Activated T-helper 17 cell treated with anti-CD3 and anti-CD28 coated beads, Interleukin-2, amount 50 U/mL, for 72 hours (primary cell): ENCODE data around the gene AMIGO1. TPM values are rescaled to one million over a fixed set of nuclear protein-coding genes. Genes with fewer than 3 reads are reported as not detected.

Source experiments
- ATAC-seq: fragments of 150-1000 bp; cut with Tn5 transposase; replicated peaks from 2 replicates; pipeline ENCODE4 v1.10.0; 2021; ENCODE audit warnings: mild to moderate bottlenecking, moderate library complexity
- H3K27ac Mint-ChIP-seq: one replicate; pipeline ENCODE4 v1.8.0; 2022; ENCODE audit warnings: mixed read lengths
- H3K27me3 Mint-ChIP-seq: one replicate; pipeline ENCODE4 v1.8.0; 2022; ENCODE audit warnings: mixed read lengths
- H3K36me3 Mint-ChIP-seq: one replicate; pipeline ENCODE4 v1.8.0; 2022; ENCODE audit warnings: low read depth, mild to moderate bottlenecking, mixed read lengths
- H3K4me1 Mint-ChIP-seq: one replicate; pipeline ENCODE4 v1.8.0; 2022; ENCODE audit warnings: mixed read lengths
- H3K4me3 Mint-ChIP-seq: one replicate; pipeline ENCODE4 v1.8.0; 2022; ENCODE audit warnings: mild to moderate bottlenecking, mixed read lengths
- H3K9me3 Mint-ChIP-seq: one replicate; pipeline ENCODE4 v1.8.0; 2022; ENCODE audit warnings: mixed read lengths
- total RNA-seq, 2 donors: library from RNA; stranded (reverse); gene quantifications; one replicate each; pipeline ENCODE4 v1.2.3, GENCODE V29; 2022

AMIGO1 gene
- total RNA-seq, 2 donors from 2014 or later, result 1.1 to 1.2 TPM

DNA sequence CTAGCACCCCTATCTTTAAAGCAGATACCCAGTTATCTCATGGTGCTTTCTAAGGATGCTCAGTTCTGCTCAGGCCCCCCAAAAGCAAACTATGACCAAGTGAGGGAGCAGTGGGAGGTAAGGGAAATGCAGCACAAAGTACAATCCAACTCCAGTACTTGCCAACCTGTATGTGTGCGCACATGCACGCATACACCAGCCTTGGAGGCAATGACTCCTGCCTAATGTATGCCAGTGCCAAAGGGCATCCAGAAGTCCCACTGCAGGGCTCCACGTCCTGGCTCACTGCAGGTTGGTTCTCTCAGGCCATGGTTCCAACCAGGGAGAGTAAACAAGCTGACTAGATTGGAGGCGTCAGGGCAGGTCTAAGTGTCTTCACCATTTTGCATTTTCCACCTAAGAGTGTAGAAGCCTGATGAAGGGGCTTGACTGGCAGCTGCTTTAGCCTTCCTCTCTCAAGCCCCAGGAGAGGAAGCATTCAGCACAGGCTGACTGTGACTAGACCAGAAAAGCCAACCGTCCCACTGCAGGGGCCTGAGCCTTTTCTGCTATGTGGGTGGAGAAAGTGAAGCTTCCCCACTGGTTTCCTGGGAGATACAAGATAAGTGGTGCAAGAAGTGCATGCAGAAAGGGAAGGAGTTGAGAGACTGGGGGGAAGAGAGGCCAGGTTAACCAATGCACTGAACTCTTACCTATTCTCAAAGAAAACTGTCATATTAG is 7.7 kb downstream of the AMIGO1 start:
- peak overlapping the region; percentile 57 for H3K4me3 Mint-ChIP-seq
- ATAC-seq, result no peak

DNA sequence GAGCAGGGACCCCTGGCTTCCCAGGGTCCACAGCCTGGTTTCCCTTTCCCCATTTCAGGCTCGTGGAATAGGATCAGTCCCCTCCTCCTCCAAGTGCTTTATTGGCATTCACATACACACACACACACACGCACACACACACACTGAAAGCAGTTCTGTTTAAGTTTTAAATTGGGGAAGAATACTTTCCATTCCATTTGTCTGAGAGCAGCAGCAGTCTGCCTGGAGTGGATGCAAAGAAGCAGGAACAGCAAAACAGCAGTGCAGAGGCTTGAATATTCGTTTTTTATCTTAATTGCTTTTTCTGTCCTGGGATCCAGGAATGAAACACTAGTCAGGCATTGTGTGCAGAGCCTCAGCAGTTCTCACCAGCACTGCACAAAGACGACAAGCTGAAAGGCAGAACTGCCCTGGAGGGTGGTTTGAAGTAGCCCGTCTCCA is 8.6 kb downstream of the AMIGO1 start:
- peaks cover 35% of the 10 kb centered on the region for H3K36me3 Mint-ChIP-seq
- no peaks in the 10 kb centered on the region for H3K27me3 Mint-ChIP-seq
- peak overlapping the region; percentile 67 for H3K27ac Mint-ChIP-seq
- no peak for ATAC-seq
- H3K9me3 Mint-ChIP-seq, result no peaks in the 10 kb centered on the region
- H3K4me1 Mint-ChIP-seq, result peaks cover 60% of the 10 kb centered on the region
- H3K4me3 Mint-ChIP-seq, result peak overlapping the region; percentile 57

More for the DNA sequence above, 7.7 kb downstream of the AMIGO1 start:
- H3K4me1 Mint-ChIP-seq, result peaks cover 53% of the 10 kb centered on the region
- peaks cover 27% of the 10 kb centered on the region for H3K36me3 Mint-ChIP-seq
- no peaks in the 10 kb centered on the region for H3K27me3 Mint-ChIP-seq
- H3K27ac Mint-ChIP-seq, result peak overlapping the region; percentile 67
- no peaks in the 10 kb centered on the region for H3K9me3 Mint-ChIP-seq

- no peaks in the 10 kb centered on the region for H3K9me3 Mint-ChIP-seq
- H3K27ac Mint-ChIP-seq, result peak overlapping the region; percentile 67
- no peaks in the 10 kb centered on the region for H3K27me3 Mint-ChIP-seq
- peak overlapping the region; percentile 20 for H3K4me3 Mint-ChIP-seq
- peak; percentile 34 for ATAC-seq
- H3K36me3 Mint-ChIP-seq, result peaks cover 45% of the 10 kb centered on the region
- H3K4me1 Mint-ChIP-seq, result peaks cover 58% of the 10 kb centered on the region
Observed at GRCh38 chr1:109499661-109500536, 9.6 kb downstream of the AMIGO1 start.

DNA sequence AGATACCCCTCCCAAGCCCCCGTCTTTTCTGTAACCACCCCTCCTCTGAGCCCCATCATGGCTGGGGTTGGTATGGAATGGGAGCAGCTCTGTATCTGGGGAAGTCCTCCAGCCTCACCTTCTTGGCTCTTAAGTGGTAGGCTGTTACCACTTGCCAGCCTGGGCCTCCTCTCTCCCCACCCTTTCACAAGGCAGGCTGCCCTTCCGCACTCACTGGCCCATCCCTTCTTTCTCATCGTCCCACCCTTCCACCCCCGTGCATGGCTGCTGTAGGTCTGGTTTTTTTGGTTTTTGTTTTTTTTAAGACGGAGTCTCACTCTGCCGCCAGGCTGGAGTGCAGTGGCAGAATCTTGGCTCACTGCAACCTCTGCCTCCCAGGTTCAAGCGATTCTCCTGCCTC is 10.4 kb downstream of the AMIGO1 start:
- H3K27ac Mint-ChIP-seq, result peak overlapping the region; percentile 62
- ATAC-seq, result no peak
- no peaks in the 10 kb centered on the region for H3K27me3 Mint-ChIP-seq
- H3K4me3 Mint-ChIP-seq, result peak overlapping the region; percentile 20
- peaks cover 49% of the 10 kb centered on the region for H3K36me3 Mint-ChIP-seq
- no peaks in the 10 kb centered on the region for H3K9me3 Mint-ChIP-seq
- H3K4me1 Mint-ChIP-seq, result peaks cover 51% of the 10 kb centered on the region

GRCh38 chr1:109498161-109498801 is 11.2 kb downstream of the AMIGO1 start:
- no peak for ATAC-seq
- peaks cover 48% of the 10 kb centered on the region for H3K4me1 Mint-ChIP-seq
- H3K4me3 Mint-ChIP-seq, result peak overlapping the region; percentile 15
- H3K36me3 Mint-ChIP-seq, result peaks cover 51% of the 10 kb centered on the region
- H3K27ac Mint-ChIP-seq, result peak overlapping the region; percentile 65
- no peaks in the 10 kb centered on the region for H3K27me3 Mint-ChIP-seq
- no peaks in the 10 kb centered on the region for H3K9me3 Mint-ChIP-seq

GRCh38 chr1:109497449-109498160 is 11.9 kb downstream of the AMIGO1 start:
- Mint-ChIP-seq H3K9me3 (no peaks in the 10 kb centered on the region), H3K27me3 (no peaks in the 10 kb centered on the region), H3K4me1 (peaks cover 42% of the 10 kb centered on the region), H3K36me3 (peaks cover 51% of the 10 kb centered on the region), H3K27ac (peak overlapping the region; percentile 50), H3K4me3 (peak overlapping the region; percentile 15)
- ATAC-seq, result no peak

- no peaks in the 10 kb centered on the region for H3K27me3 Mint-ChIP-seq
- H3K27ac Mint-ChIP-seq, result peak overlapping the region; percentile 67
- no peaks in the 10 kb centered on the region for H3K9me3 Mint-ChIP-seq
- H3K36me3 Mint-ChIP-seq, result peaks cover 46% of the 10 kb centered on the region
- H3K4me3 Mint-ChIP-seq, result peak overlapping the region; percentile 95
- no peak for ATAC-seq
- peaks cover 24% of the 10 kb centered on the region for H3K4me1 Mint-ChIP-seq
Observed at GRCh38 chr1:109495738-109496137, 13.8 kb downstream of the AMIGO1 start.

DNA sequence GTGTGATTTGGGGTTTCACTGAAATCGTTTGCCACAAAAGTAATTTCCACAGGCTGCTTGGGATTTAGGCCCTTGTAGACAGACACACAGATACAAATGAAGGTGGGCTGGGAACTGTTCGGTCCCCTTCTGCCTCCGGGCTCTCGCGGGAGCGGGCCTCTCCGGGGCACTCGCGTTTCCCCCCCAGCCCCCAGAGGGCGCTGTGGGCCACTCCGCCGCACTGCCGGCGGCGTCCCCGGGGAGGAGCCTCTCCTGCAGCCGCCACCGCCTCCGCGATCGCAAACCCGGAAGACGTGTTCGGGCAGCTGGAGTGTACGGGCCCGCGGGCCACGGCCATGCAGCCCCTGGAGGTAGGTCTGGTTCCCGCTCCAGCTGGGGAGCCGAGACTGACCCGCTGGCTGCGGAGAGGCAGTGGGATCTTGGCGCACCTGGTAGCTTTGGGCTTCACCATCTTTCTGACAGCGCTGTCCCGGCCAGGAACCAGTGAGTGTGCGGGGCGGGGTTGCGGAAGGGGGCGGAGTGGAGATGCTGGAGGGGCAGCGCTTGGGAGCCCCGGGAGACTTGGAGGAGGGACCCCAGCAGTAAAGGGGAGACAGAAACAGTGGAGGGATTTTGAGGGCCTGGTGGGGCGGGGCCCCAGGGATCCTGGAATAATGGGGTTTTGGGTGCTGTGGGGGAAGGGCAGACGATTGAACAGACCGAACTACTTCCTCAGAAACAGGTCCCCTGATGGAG is 15.6 kb downstream of the AMIGO1 start, which contains the start of gene CYB561D1:
Gene CYB561D1 (plus strand): TSS at position 290 of the 735 bp plus-strand sequence. CDS start 46 bp downstream, at position 336.
- Mint-ChIP-seq H3K4me1 (peaks cover 12% of the 10 kb centered on the region), H3K4me3 (peak within 1 kb of the TSS; percentile 95), H3K27ac (peak within 1 kb of the TSS; percentile 91), H3K9me3 (no peaks in the 10 kb centered on the region), H3K36me3 (peaks cover 42% of the 10 kb centered on the region), H3K27me3 (no peaks in the 10 kb centered on the region)
- peak; percentile 93 for ATAC-seq

DNA sequence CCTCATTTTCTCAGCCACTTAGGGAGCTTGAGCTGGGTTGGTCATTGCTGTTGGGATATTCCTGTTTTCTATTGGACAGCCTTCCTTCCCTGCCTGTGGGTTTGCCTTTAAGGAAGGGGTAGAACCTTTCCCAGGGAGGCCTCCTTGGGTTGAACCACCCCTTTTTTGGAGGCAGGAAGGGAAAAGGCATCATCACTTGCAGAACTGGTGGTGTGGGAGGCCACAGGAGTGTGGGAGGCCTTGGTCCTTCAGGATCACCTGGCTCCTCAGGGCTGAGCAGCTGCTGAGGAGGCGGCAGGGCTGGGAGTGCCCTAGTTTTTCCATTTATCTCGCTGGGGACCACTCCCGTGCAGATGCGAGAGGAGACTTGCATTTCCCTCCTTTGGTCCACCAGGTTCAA is 16.3 kb downstream of the AMIGO1 start:
- ATAC-seq, result no peak
- Mint-ChIP-seq H3K4me3 (peak overlapping the region; percentile 95), H3K27ac (no peak overlapping the region), H3K36me3 (peaks cover 49% of the 10 kb centered on the region), H3K4me1 (peaks cover 12% of the 10 kb centered on the region), H3K9me3 (no peaks in the 10 kb centered on the region), H3K27me3 (no peaks in the 10 kb centered on the region)

DNA sequence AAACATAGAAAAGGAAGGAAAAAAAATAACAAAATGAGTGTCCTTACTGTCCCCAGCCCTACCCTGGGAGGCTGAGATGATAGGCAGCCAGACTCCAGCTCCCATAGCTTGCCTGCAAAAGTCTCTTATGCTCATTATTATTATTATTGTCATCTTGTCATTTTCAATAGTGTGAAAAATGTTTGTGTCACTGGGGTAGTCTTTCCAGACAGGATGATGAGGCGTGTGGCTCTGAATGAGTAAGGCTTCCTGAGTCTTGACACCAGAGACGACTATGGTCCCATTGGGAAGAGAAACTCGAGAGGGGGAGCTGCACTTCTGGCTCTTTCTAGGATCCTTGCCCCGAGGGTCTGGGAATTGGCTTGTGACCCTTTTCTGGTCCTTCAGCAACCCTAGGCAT is 16.7 kb downstream of the AMIGO1 start:
- no peak overlapping the region for H3K4me3 Mint-ChIP-seq
- peaks cover 12% of the 10 kb centered on the region for H3K4me1 Mint-ChIP-seq
- no peaks in the 10 kb centered on the region for H3K27me3 Mint-ChIP-seq
- no peaks in the 10 kb centered on the region for H3K9me3 Mint-ChIP-seq
- H3K36me3 Mint-ChIP-seq, result peaks cover 52% of the 10 kb centered on the region
- H3K27ac Mint-ChIP-seq, result peak overlapping the region; percentile 17
- no peak for ATAC-seq

DNA sequence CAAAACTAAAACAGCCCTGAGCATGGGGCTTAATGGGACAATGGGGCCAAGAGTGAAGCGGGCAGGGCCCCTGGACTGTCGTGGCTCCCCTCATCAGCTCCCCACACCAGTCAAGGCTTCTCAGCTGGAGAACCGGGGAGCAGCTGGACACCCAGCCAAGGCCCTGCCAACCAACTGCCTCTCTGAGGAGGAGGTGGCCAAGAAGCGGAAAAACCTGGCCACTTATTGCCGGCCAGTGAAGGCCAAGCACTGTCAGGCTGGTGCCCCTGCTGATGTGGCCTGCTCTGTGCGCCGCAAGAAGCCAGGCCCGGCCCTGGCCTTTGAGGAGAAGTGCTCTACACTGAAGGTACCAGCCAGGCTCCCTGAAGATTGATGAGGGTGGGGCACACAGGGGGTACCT is 18.2 kb downstream of the AMIGO1 start:
- Mint-ChIP-seq H3K27me3 (no peaks in the 10 kb centered on the region), H3K4me3 (no peak overlapping the region), H3K36me3 (peaks cover 50% of the 10 kb centered on the region), H3K9me3 (no peaks in the 10 kb centered on the region), H3K4me1 (peaks cover 13% of the 10 kb centered on the region), H3K27ac (no peak overlapping the region)
- ATAC-seq, result no peak

DNA sequence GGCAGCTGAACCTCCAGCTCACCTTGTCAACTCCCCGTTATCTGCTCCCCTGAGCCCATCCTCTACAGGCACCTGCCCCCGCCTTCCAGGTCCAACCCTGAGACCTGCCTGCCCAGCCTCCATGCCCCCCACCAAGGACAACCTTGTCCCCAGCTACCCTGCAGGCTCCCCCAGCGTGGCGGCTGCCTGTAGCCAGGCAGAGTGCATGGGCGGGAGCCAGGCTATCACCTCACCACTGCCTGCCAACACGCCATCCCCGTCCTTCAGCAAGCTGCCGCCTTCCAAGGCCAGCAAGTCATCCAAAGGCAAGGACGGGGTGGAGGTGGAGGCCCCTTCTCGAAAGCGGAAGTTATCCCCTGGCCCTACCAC is 18.6 kb downstream of the AMIGO1 start:
- Mint-ChIP-seq H3K4me3 (no peak overlapping the region), H3K9me3 (no peaks in the 10 kb centered on the region), H3K27ac (no peak overlapping the region), H3K4me1 (peaks cover 11% of the 10 kb centered on the region), H3K36me3 (peaks cover 50% of the 10 kb centered on the region), H3K27me3 (no peaks in the 10 kb centered on the region)
- no peak for ATAC-seq
